Ovary (tissue), 9 donors: ENCODE results near the gene IRAK4. TPM values are rescaled to one million over a fixed set of nuclear protein-coding genes. Genes with fewer than 3 reads are reported as not detected.

Source experiments
- DNase-seq, 5 donors: peaks; one replicate each; pipeline ENCODE4 v3.0.0-alpha.2; 2019 to 2020
- H3K27ac ChIP-seq, 2 donors: fragments of 200-600 bp; one replicate each; pipeline versions ENCODE4 v1.5.1 to v1.8.0; 2019 to 2022
- H3K27me3 ChIP-seq: fragments of 200-600 bp; one replicate; pipeline ENCODE4 v1.8.0; 2022
- H3K36me3 ChIP-seq: fragments of 200-600 bp; sonication (generic); one replicate; pipeline ENCODE4 v1.5.1; 2019
- H3K4me1 ChIP-seq: one replicate; pipeline ENCODE4 v1.8.1; 2013; ENCODE audit warnings: mild to moderate bottlenecking, moderate library complexity; ENCODE audit not compliant: insufficient read depth
- H3K4me3 ChIP-seq: fragments of 200-600 bp; sonication (generic); one replicate; pipeline ENCODE4 v1.5.1; 2017
- H3K9me3 ChIP-seq, 2 donors: fragments of 200-600 bp in 1 of 2; sonication (generic) in 1 of 2; one replicate each; pipeline versions ENCODE4 v1.5.1 to v1.8.1; 2013 to 2019; ENCODE audit warnings: mild to moderate bottlenecking in 1 of 2, moderate library complexity in 1 of 2
- CTCF ChIP-seq, 3 donors: fragments of 450-650 bp in 2 of 3; fragments of 200-600 bp in 1 of 3; IDR thresholded peaks; one replicate each; pipeline versions ENCODE4 v1.5.1 to v1.8.0; 2016 to 2022; ENCODE audit warnings: antibody characterized with exemption in 3 of 3, mild to moderate bottlenecking in 1 of 3
- EP300 ChIP-seq: sonication (generic); formaldehyde crosslinking; IDR thresholded peaks from one replicate; pipeline ENCODE4 v1.6.1; 2017; ENCODE audit warnings: antibody characterized with exemption
- POLR2A ChIP-seq: fragments of 450-650 bp; IDR thresholded peaks from one replicate; pipeline ENCODE4 v1.6.1; 2017; ENCODE audit warnings: antibody characterized with exemption, mild to moderate bottlenecking, moderate library complexity
- WGBS, 3 donors: extraction: QIAGEN DNeasy Blood & Tissue Kit in 1 of 3; methylation state at CpG; one replicate each; pipeline versions ENCODE4 v1.1.5 to v1.1.7; 2013 to 2017; 5-methylcytosine and 5-hydroxymethylcytosine counted together
- intact Hi-C, 4 donors: fragments of 100-400 bp; cut with DNase I; formaldehyde crosslinking; loops; one replicate each; pipeline versions ENCODE4 v1.11.0 to v1.15.1; 2022 to 2023
- polyA plus RNA-seq, 2 donors: library from polyadenylated mRNA; stranded (reverse); fragments of 200-250 nt in 1 of 2; fragments of 350-450 nt in 1 of 2; fragmentation: Illumina TruSeq in 1 of 2; extraction: RNeasy Lipid Tissue Mini Kit (QIAGEN cat#74804) in 1 of 2; gene quantifications; one replicate each; pipeline ENCODE4 v1.2.3, GENCODE V29; 2013 to 2014
- total RNA-seq, 7 donors: library from RNA; depleted of rRNA in 2 of 7; stranded (reverse); fragments of >200 nt in 2 of 7; fragmentation: NEBNext Ultra II Directional in 3 of 7; extraction: Animal tissue kit (Norgen Biotek cat#: 25700) in 3 of 7; gene quantifications; one replicate each; pipeline versions ENCODE4 v1.1.0 to v1.2.4, GENCODE V29; 2016 to 2023
- donor health status: DM: no; HTN: no; CAD: no; lungs with moderate emphysema.
- donor health status: DM: no; HTN: no; CAD: no.
- donor health status: Bipolar disorder and iron deficiency.
- donor health status: DM: yes; HTN: yes; CAD: no.
- donor health status: DM: no; HTN: no; CAD: no.
- donor health status: DM: yes; HTN: yes; CAD: no.

The IRAK4 gene
- total and polyA plus RNA-seq, 9 donors = 7.8 to 18.5 (median 12.9) TPM

- no peaks in the 10 kb centered on the region for H3K4me1 ChIP-seq
- H3K27ac ChIP-seq = no peak overlapping the region
- no peaks in the 10 kb centered on the region for H3K27me3 ChIP-seq
- intact Hi-C loops = no loop called here
- H3K4me3 ChIP-seq = no peak overlapping the region
- H3K36me3 ChIP-seq = no peaks in the 10 kb centered on the region
- TF ChIP-seq CTCF (IDR thresholded peaks at IDR 0.05) (no peak), EP300 (no peak), POLR2A (no peak)
- no peak for DNase-seq
- no peaks in the 10 kb centered on the region for H3K9me3 ChIP-seq
These were observed 7.5 kb downstream of the IRAK4 start for GRCh38 chr12:43766291-43766690.

GRCh38 chr12:43776498-43776897 lies 17.7 kb downstream of the IRAK4 start:
- 65 to 70% (median 66%) methylated on average over 3 of the region's 3 CpGs for WGBS, 3 donors
- H3K9me3 ChIP-seq = no peaks in the 10 kb centered on the region
- no peaks in the 10 kb centered on the region for H3K36me3 ChIP-seq
- H3K4me3 ChIP-seq = no peak overlapping the region
- TF ChIP-seq CTCF (IDR thresholded peaks at IDR 0.05) = no peak
- TF ChIP-seq EP300 = no peak
- TF ChIP-seq POLR2A = no peak
- no peaks in the 10 kb centered on the region for H3K27me3 ChIP-seq
- no peaks in the 10 kb centered on the region for H3K4me1 ChIP-seq
- no peak for DNase-seq
- intact Hi-C loops = no loop called here
- H3K27ac ChIP-seq = no peak overlapping the region

GRCh38 chr12:43786899-43787693 lies 28.3 kb downstream of the IRAK4 start:
- no peaks in the 10 kb centered on the region for H3K9me3 ChIP-seq
- no peaks in the 10 kb centered on the region for H3K27me3 ChIP-seq
- peaks cover 3% of the 10 kb centered on the region for H3K36me3 ChIP-seq
- no peaks in the 10 kb centered on the region for H3K4me1 ChIP-seq
- TF ChIP-seq POLR2A = no peak
- TF ChIP-seq CTCF (IDR thresholded peaks at IDR 0.05) = no peak
- no peak for TF ChIP-seq EP300
- no peak for DNase-seq
- H3K27ac ChIP-seq = no peak overlapping the region
- intact Hi-C loops = no loop called here
- no peak overlapping the region for H3K4me3 ChIP-seq

- H3K27me3 ChIP-seq = no peaks in the 10 kb centered on the region
- no peak overlapping the region for H3K27ac ChIP-seq
- no peak for DNase-seq
- no peaks in the 10 kb centered on the region for H3K4me1 ChIP-seq
- intact Hi-C loops = no loop called here
- no peaks in the 10 kb centered on the region for H3K9me3 ChIP-seq
- H3K4me3 ChIP-seq = no peak overlapping the region
- peaks cover 3% of the 10 kb centered on the region for H3K36me3 ChIP-seq
- TF ChIP-seq POLR2A (no peak), CTCF (IDR thresholded peaks at IDR 0.05) (no peak), EP300 (no peak)
These were observed 31.2 kb downstream of the IRAK4 start for GRCh38 chr12:43789941-43790340.
